HG03060 (cell line): Measurements from ENCODE around the gene THSD7A.

Experiments used
- ATAC-seq: cut with Tn5 transposase; IDR thresholded peaks from one replicate; pipeline ENCODE4 v1.9.1; 2021; ENCODE audit warnings: low read depth, moderate number of reproducible peaks; ENCODE audit not compliant: unreplicated experiment

THSD7A gene

GRCh38 chr7:11430841-11431240, 401.2 kb downstream of the THSD7A start:
- no peak for ATAC-seq

- ATAC-seq = no peak
Measured at GRCh38 chr7:11430112-11430511, 401.9 kb downstream of the THSD7A start.

GRCh38 chr7:11428877-11429581, 403.0 kb downstream of the THSD7A start:
- ATAC-seq = no peak

GRCh38 chr7:11427686-11428273, 404.2 kb downstream of the THSD7A start:
- ATAC-seq = no peak

- no peak for ATAC-seq
Measured at GRCh38 chr7:11424006-11424405, 408.0 kb downstream of the THSD7A start.

- no peak for ATAC-seq
Measured at GRCh38 chr7:11420049-11420448, 411.9 kb downstream of the THSD7A start.

GRCh38 chr7:11416641-11417458, 415.1 kb downstream of the THSD7A start:
- ATAC-seq = no peak

- no peak for ATAC-seq
Measured at GRCh38 chr7:11415101-11415500, 416.9 kb downstream of the THSD7A start.

GRCh38 chr7:11413901-11414300, 418.1 kb downstream of the THSD7A start:
- no peak for ATAC-seq

GRCh38 chr7:11412036-11412435, 420.0 kb downstream of the THSD7A start:
- no peak for ATAC-seq

- ATAC-seq = no peak
Measured at GRCh38 chr7:11410656-11411644, 421.0 kb downstream of the THSD7A start.

GRCh38 chr7:11404355-11404754, 427.6 kb downstream of the THSD7A start:
- no peak for ATAC-seq

- ATAC-seq = no peak
Measured at GRCh38 chr7:11403781-11404180, 428.2 kb downstream of the THSD7A start.

GRCh38 chr7:11394438-11394837, 437.6 kb downstream of the THSD7A start:
- no peak for ATAC-seq

- no peak for ATAC-seq
Measured at GRCh38 chr7:11379641-11380040, 452.4 kb downstream of the THSD7A start.

- ATAC-seq = no peak
Measured at GRCh38 chr7:11376529-11376928, 455.5 kb downstream of the THSD7A start.

- ATAC-seq = no peak
Measured at GRCh38 chr7:11374629-11375028, 457.4 kb downstream of the THSD7A start.

- ATAC-seq = no peak
Measured at GRCh38 chr7:11373546-11374142, 458.4 kb downstream of the THSD7A start.

GRCh38 chr7:11369696-11370095, 462.3 kb downstream of the THSD7A start:
- ATAC-seq = no peak

- ATAC-seq = no peak
Measured at GRCh38 chr7:11366118-11366517, 465.9 kb downstream of the THSD7A start.
